Skeletal muscle tissue (tissue), 4 donors: Measurements from ENCODE around the gene SSTR3. TPM values are rescaled to one million over a fixed set of nuclear protein-coding genes. Genes with fewer than 3 reads are reported as not detected.

Experiments
- H3K27ac ChIP-seq: one replicate; pipeline ENCODE4 v1.7.0; 2013; ENCODE audit warnings: mild to moderate bottlenecking, low read depth, low read length, inconsistent platforms
- H3K27me3 ChIP-seq, 3 donors: one replicate each; pipeline ENCODE4 v1.7.0; 2013; ENCODE audit warnings: low read length in 3 of 3; ENCODE audit not compliant: control insufficient read depth in 3 of 3, insufficient read depth in 3 of 3
- H3K36me3 ChIP-seq, 3 donors: one replicate each; pipeline ENCODE4 v1.7.0; 2013; ENCODE audit warnings: low read length in 3 of 3; ENCODE audit not compliant: control insufficient read depth in 3 of 3, insufficient read depth in 3 of 3
- H3K4me1 ChIP-seq, 3 donors: one replicate each; pipeline ENCODE4 v1.7.0; 2013; ENCODE audit warnings: low read length in 3 of 3, mild to moderate bottlenecking in 3 of 3; ENCODE audit not compliant: control insufficient read depth in 3 of 3, insufficient read depth in 3 of 3
- H3K4me3 ChIP-seq, 3 donors: one replicate each; pipeline ENCODE4 v1.7.0; 2013; ENCODE audit warnings: low read length in 3 of 3
- H3K9ac ChIP-seq, 3 donors: one replicate each; pipeline ENCODE4 v1.7.0; 2013; ENCODE audit warnings: low read length in 3 of 3, mild to moderate bottlenecking in 3 of 3, moderate library complexity in 2 of 3, low read depth in 1 of 3
- H3K9me3 ChIP-seq, 3 donors: one replicate each; pipeline ENCODE4 v1.7.0; 2013; ENCODE audit warnings: low read length in 3 of 3; ENCODE audit not compliant: control insufficient read depth in 3 of 3
- total RNA-seq: library from RNA; depleted of rRNA; stranded (reverse); fragments of >200 nt; gene quantifications from one replicate; pipeline ENCODE4 v1.2.3, GENCODE V29; 2014
- donor health status: Osteomylitis.

The SSTR3 gene
- total RNA-seq, 1 donor from 2014 or later, result not detected

DNA sequence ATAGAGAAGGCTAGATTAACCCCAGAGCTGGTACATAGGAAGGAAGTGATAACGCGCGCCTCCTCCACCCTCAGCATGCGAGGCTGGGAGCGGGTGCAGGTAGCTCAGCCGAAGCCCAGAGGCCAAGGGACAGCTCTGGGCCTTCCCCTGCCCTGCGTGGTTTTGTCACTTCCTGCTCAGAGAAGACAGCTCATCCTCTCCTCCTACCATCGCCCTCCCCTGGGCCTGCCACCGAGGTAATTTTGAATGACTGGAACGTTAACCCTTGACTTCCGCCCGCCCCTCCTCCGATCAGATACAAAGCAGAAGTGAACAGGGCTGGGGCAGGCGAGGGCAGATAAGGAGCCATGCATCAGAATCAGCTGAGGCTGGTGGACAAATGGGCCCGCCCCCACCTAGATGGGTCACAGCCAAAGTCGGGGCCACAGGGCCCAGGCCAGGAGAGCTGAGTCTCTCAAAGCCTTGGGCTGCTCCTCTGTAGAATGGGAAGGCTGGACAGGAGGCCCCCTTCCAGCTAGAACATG, 30.2 kb upstream of the SSTR3 start:
- H3K9me3 ChIP-seq, result no peaks in the 10 kb centered on the region
- H3K4me1 ChIP-seq, result no peaks in the 10 kb centered on the region
- no peaks in the 10 kb centered on the region for H3K36me3 ChIP-seq
- no peak overlapping the region for H3K27ac ChIP-seq
- peak overlapping the region in 1 of 3 donors; percentile 6 for H3K9ac ChIP-seq
- no peak overlapping the region for H3K4me3 ChIP-seq
- peaks cover 44 to 71% (median 66%) of the 10 kb centered on the region in 3 donors for H3K27me3 ChIP-seq

DNA sequence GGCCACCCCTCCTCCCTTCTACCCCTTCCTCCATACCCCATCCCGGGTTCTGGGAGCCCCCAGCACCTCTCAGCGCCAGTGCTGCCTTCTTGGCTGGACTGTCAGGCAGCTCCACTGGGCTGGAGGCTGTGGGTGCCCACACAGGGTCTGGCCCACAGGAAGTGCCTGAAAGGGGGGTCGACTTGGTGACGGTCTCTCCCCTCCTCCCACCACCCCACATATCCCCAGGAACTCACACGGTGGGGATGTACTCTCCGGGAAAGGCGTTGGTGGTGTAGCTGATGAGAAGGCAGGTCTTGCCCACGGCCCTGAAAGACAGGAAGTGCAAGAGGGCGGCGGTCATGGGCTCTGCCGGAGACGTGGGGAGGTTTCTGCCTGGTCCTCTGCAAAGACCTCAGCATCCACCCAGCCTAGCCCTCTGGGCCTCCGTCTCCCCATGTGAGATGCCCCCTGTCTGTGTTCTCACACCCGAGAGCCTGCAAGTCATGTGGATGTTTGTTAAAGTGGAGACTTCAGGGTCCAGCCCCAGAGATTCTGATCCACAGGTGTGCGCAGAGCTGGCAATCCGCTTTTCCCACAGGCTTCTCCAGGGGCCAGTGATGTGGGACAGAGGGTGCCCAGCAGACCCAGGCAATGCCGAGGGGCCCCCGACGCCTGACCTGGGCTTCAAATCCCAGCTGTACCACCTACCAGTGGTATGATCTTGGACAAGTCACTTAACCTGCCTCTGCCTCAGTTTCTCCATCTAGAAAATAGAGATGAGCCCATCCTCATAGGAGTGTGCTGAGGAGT, 29.3 kb upstream of the SSTR3 start:
- Histone ChIP-seq H3K27me3 (peaks cover 46 to 73% (median 70%) of the 10 kb centered on the region in 3 donors), H3K4me1 (no peaks in the 10 kb centered on the region), H3K9ac (no peak overlapping the region), H3K27ac (no peak overlapping the region), H3K4me3 (no peak overlapping the region), H3K36me3 (no peaks in the 10 kb centered on the region), H3K9me3 (no peaks in the 10 kb centered on the region)

GRCh38 chr22:37240941-37241320, 28.7 kb upstream of the SSTR3 start:
- Histone ChIP-seq H3K4me3 (no peak overlapping the region), H3K36me3 (no peaks in the 10 kb centered on the region), H3K27me3 (peaks cover 51 to 79% (median 76%) of the 10 kb centered on the region in 3 donors), H3K4me1 (no peaks in the 10 kb centered on the region), H3K9me3 (no peaks in the 10 kb centered on the region), H3K9ac (no peak overlapping the region), H3K27ac (no peak overlapping the region)

- Histone ChIP-seq H3K9me3 (no peaks in the 10 kb centered on the region), H3K4me1 (no peaks in the 10 kb centered on the region), H3K27ac (no peak overlapping the region), H3K9ac (no peak overlapping the region), H3K27me3 (peaks cover 53 to 83% (median 79%) of the 10 kb centered on the region in 3 donors), H3K36me3 (no peaks in the 10 kb centered on the region), H3K4me3 (no peak overlapping the region)
Observed at GRCh38 chr22:37240240-37240940, 28.1 kb upstream of the SSTR3 start.

DNA sequence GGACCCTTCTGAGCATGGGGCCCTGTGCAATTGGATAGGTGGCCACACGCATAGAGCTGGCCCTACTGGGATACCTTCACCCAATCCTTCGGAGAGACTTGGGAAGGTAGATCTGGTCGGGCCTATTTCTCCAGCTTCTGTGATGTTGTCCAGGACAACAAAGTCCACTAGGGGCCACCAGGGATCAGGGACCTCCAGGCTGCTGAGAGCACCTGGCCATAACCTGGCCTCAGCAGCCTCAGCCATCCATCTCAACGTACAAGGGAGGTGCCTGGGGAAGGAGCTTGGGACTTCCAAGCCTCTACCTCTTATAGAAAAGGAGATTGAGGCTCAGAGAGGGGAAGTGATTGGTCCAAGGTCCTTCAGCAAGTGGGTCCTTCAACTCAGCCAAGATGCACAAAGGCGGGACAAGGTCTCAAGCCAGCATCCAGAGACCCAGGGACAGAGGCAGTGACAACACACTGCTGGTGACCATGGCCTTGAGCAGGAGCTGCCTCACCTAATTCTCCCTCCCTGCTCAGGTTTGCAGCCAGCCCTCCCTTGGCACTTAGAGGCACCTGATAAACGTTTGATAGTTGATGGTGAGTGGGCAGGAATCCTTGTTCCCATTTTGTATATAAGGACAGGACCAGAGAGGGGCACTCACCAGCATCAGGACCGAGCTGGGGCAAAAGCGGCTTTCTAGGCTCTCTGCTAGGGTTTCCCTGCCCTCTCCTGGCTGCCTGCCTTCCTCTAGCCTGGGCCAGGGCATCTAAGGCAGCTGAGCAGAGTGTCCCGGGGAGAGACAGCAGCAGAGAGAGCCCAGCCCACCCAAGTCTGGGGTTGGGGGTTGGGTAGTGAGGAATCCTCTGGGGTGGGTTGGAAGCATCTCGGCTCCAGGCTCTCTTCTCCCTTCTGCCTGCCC, 27.3 kb upstream of the SSTR3 start:
- Histone ChIP-seq H3K4me3 (no peak overlapping the region), H3K4me1 (no peaks in the 10 kb centered on the region), H3K27me3 (peaks cover 61 to 83% (median 79%) of the 10 kb centered on the region in 3 donors), H3K9ac (no peak overlapping the region), H3K36me3 (no peaks in the 10 kb centered on the region), H3K27ac (no peak overlapping the region), H3K9me3 (no peaks in the 10 kb centered on the region)

DNA sequence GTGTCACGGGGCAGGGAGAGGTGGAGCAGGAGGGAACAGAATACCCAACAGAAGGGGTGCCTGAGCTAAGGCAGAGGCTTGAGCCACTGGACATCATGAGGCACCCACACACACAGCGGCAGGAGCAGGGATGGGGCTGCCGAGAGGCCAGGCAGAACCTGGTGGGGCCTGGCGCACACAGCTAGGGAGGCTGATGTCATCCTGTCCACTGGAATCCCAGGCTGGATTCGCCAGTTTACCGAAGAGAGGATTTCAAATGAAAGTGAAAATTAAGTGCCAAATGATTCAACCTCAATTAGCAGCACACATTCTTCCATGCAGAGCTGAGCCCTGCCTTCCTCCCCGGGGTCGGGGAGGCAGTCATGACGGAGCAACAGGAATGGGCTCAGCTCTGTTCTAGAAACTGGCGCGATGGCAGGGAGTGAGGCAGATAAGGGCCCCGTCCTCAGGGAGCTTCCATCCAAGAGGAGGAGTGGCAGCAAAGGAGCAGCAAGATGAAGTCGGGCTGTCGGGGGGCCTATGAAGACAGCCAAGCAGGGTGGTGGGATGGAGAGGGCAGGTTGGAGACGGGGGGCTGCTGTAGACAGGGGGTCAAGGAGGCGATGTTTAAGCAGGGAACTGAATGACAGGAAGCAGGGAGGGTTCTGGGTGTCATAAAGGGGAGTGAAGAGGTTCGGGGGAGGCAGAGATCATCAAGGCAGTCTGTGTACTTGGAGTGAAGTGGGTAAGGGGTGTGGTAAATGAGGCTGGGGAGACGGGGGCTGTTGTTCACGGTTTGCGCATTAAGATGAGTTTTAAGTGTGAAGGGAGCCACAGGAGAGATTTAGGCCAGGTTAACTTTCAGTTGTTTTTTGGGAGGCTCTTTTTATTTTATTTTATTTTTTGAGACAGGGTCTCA, 25.3 kb upstream of the SSTR3 start:
- no peak overlapping the region for H3K27ac ChIP-seq
- no peak overlapping the region for H3K4me3 ChIP-seq
- no peak overlapping the region for H3K9ac ChIP-seq
- no peaks in the 10 kb centered on the region for H3K9me3 ChIP-seq
- no peaks in the 10 kb centered on the region for H3K36me3 ChIP-seq
- no peaks in the 10 kb centered on the region for H3K4me1 ChIP-seq
- H3K27me3 ChIP-seq, result peaks cover 56 to 78% (median 75%) of the 10 kb centered on the region in 3 donors

DNA sequence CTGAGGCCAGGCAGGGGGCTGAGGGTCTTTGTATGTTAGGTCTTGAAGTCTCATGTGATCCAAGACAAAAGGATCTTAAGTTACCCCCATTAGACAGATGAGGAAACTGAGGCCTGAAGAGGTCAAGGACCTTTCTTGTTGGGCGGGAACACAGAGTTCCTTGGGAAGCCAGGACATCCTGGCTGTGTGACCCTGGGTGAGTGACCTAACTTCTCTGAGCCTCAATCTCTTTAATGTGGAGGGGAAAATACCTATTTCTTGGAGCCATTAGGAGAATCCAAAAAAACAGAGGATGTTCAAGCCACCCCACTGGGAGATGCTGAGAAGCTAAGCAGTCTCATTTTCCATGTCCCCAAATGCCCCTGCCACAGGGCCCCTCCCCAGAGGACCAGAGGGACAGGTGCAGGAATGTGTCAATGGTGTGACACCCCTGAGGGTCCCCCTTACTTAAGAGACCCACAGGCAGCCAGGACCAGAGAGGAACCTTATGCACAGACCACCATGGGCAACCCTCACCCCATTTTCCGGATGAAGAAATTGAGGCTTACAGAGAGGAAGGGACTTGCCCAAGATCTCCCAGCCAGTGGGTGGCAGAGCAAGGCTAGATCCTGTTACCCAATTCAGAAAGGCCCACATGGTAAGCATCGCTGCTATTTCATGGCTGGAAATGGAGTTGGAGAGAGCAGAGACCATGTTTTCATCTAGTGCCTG, 23.8 kb upstream of the SSTR3 start:
- Histone ChIP-seq H3K9ac (no peak overlapping the region), H3K36me3 (no peaks in the 10 kb centered on the region), H3K4me1 (no peaks in the 10 kb centered on the region), H3K9me3 (no peaks in the 10 kb centered on the region), H3K27me3 (peaks cover 61 to 79% (median 74%) of the 10 kb centered on the region in 3 donors), H3K4me3 (no peak overlapping the region), H3K27ac (no peak overlapping the region)

GRCh38 chr22:37234736-37235711, 22.7 kb upstream of the SSTR3 start:
- Histone ChIP-seq H3K27ac (no peak overlapping the region), H3K4me1 (no peaks in the 10 kb centered on the region), H3K27me3 (peaks cover 58 to 71% (median 70%) of the 10 kb centered on the region in 3 donors), H3K4me3 (no peak overlapping the region), H3K9me3 (no peaks in the 10 kb centered on the region), H3K9ac (no peak overlapping the region), H3K36me3 (no peaks in the 10 kb centered on the region)
